HG03039 (cell line): ENCODE data around the gene KCNK7.
A peak's percentile ranks its signal among the peaks of the same experiment; 100 is the strongest.

Source experiments
- ATAC-seq: cut with Tn5 transposase; IDR thresholded peaks from one replicate; pipeline ENCODE4 v1.9.1; 2021; ENCODE audit warnings: mild to moderate bottlenecking, moderate library complexity; ENCODE audit not compliant: unreplicated experiment

KCNK7 gene

DNA sequence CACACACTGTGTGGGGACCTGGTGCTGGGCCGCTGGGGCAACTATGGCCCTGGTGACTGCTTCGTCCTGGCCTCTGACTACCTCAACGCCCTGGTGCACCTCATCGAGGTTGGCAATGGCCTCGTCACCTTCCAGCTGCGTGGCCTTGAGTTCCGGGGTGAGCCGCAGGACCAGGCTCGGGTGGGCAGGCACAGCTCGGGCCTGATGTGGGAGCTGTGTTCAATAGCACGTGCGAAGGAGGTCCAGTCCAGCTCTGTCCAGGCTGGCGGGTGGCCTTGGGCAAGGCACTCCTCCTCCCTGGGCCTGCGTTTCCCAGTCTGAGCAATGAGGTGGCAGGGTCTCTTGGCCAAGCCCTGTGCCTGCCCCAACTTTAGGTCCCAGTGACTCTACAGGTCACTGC is 34.0 kb upstream of the KCNK7 start:
- no peak for ATAC-seq

DNA sequence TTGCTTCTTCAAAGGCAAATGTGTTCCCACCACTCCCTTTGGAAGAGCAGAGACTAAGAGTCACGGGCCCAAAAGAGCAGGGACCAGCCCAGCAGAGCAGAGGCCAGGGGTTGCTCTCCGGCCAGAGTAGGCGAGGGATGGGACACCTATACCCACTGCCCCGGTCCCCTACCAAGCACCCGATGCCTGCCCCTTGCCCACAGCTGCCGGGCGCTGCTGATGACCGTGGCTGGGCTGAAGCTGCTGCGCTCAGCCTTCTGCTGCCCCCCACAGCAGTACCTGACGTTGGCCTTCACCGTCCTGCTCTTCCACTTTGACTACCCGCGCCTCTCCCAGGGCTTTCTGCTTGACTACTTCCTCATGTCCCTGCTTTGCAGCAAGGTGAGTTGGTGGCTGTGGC is 31.6 kb upstream of the KCNK7 start:
- ATAC-seq = no peak

- ATAC-seq = no peak
These were observed 30.2 kb upstream of the KCNK7 start for GRCh38 chr11:65625628-65626342.

- ATAC-seq = no peak
These were observed 29.5 kb upstream of the KCNK7 start for GRCh38 chr11:65624931-65625627.

GRCh38 chr11:65623852-65624616 is 28.4 kb upstream of the KCNK7 start:
- ATAC-seq = no peak

GRCh38 chr11:65623177-65623576 is 27.6 kb upstream of the KCNK7 start:
- ATAC-seq = no peak

DNA sequence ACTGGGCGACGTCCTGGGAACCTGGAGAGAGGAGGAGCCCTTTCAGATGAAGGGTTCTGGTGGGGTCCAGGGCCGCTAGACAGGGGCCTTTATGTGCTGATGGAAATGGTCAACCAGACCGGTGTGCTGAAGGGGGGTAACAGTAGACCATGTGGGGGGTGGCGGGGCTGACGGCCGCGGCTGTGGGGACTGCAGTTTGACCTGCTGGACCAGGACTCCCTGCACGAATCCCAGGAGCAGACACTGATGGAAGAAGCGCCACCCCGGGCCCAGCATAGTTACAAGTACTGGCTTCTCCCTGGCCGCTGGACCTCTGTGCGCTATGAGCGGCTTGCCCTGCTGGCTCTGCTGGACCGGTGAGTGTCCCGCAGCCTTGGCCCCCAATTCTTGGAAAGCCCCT is 26.4 kb upstream of the KCNK7 start:
- ATAC-seq = no peak

DNA sequence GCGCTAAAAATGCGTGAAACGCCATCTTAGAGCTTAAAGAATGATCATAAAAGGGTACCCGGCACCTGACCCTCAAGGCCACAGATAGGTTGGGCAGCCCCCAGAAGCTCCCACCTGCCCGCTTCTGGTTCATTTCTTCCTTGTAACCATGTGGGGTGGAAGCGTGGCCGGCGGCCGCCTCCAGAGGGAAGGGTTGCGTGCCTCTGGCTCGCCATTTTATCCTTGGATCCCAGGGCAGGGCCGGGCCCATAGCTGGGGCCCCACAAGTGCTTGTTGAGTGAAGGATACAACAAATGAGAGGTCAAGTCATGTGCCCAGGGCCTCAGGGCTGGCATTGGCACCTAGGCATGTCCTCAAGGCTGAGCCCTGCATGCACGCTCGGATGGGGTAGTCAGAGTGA is 25.9 kb upstream of the KCNK7 start:
- ATAC-seq = no peak

- ATAC-seq = no peak
These were observed 25.1 kb upstream of the KCNK7 start for GRCh38 chr11:65620666-65621065.

- no peak for ATAC-seq
These were observed 23.8 kb upstream of the KCNK7 start for GRCh38 chr11:65619281-65619928.

DNA sequence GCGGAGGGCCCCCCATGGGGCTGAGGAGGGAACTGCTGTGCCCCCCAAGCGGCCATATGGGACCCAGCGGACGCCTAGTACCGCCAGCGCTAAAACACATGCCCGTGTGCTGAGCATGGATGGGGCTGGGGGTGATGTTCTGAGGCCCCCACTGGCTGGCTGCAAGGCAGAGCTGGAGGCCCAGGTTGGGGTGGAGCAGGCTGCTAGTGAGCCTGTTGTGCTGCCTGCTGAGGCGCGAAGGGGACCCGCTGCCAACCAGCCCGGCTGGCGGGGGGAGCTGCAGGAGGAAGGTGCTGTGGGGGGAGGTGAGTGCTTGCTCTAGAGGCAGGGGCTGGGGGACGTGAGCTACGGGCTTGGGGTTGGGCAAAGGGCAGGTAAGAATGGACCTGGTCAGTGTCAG is 23.2 kb upstream of the KCNK7 start:
- no peak for ATAC-seq

GRCh38 chr11:65617990-65618751 is 22.6 kb upstream of the KCNK7 start:
- ATAC-seq = no peak

DNA sequence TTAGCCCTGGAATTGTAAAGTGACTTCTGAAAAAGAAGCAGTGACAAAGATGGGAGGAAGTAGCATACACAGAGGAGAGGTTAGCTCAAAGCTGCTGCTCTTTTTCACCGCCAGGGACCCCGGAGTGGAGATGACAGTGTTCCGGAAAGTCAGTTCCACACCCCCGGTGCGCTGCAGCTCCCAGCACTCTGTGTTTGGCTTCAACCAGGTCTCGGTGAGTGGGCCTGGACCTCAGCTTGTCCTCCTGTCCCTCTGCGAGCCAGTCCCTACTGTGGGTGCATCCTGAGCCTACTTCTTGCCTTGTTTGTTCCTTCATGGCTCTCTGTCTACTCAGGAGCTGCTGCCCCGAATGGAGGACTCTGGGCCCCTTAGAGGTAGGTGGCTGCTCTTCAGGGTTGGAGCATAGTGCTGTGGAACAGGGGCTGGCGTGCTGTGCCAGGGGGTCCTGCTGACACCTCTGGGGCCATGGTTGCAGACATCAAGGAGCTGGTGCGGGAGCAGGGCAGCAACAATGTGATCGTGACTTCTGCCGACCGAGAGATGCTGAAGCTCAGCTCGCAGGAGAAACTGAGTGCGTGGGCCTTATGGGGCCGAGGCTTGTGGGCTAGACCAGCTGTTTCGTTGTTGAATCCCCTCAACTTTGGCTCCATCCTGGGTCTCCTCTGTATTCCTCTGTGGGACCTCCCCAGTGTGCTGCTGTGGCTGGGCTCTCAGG is 21.7 kb upstream of the KCNK7 start:
- ATAC-seq = no peak

- ATAC-seq = no peak
These were observed 21.0 kb upstream of the KCNK7 start for GRCh38 chr11:65616575-65617001.

GRCh38 chr11:65615950-65616574 is 20.5 kb upstream of the KCNK7 start:
- peak; percentile 0 for ATAC-seq

DNA sequence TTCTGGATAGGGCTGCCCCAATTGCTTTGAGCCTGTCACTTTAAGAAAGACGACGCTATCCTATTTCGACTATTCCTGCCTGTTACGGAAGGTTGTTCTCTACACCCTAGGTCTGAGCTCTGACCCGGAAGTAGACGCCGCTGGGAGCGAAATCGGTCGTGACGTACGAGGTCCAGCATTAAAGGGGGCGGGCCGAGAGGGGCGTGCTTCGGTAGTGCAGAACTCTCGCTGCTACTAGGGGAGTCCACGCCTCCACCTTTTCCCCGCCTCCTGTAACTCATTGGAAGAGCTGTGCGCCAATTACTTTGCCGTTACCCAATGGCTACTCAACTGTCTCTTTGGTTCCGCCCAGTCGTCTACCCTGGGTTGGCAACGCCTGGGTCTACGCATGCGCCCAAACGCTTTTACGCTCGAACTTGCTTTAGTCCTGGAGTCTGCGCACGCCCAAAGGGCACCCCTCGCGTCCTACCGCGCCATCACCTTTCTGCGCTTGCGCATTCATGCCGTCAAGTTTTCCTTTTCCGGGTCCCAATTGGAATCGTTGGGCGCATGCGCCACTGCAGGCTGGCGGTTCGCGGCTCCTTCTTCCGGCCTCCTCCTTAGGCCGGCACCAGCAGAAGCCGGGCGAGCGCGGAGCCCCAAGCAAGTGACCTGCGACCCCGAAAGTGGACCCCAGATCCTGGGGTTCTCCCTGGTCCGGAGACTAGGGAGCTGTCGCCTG is 19.8 kb upstream of the KCNK7 start, which contains the start of gene PCNX3:
TSS of gene PCNX3 (plus strand) at position 548 of the 721 bp plus-strand sequence. CDS start 536 bp downstream, outside the sequence.
- ATAC-seq = peak; percentile 71

- ATAC-seq = no peak
These were observed 17.7 kb upstream of the KCNK7 start for GRCh38 chr11:65613091-65613928.

DNA sequence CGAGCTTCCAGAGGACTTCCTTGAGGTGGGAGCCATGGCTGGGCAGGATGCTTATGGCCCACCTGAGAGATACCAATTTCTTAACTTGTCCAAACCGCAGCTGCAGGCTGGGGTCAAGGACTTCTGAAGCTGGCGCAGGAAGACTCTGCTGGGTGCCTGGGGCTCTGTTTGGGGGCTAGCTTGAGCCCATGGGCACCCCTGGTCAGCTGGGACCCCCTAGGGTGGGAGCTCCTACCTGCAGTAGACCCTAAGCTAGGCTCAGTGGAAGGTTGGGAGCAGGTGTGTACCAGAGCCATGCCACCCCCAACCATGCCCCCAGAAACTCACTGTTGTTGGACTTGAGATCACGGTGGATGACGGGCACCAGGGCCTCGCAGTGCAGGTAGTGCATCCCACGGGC is 17.1 kb upstream of the KCNK7 start:
- no peak for ATAC-seq
